Right ventricle myocardium inferior (tissue), 1 donor: ENCODE results near the gene RAB44. TPM values are rescaled to one million over a fixed set of nuclear protein-coding genes. Genes with fewer than 3 reads are reported as not detected.
A peak's percentile ranks its signal among the peaks of the same experiment; 100 is the strongest.

ENCODE experiments used
- ATAC-seq: fragments of 200-7000 bp; cut with Tn5 transposase; one replicate; pipeline ENCODE4 v1.9.1; 2020; ENCODE audit warnings: mild to moderate bottlenecking, moderate library complexity
- DNase-seq: peaks from one replicate; pipeline ENCODE4 v3.0.0; 2021; ENCODE audit errors: missing footprints
- intact Hi-C: fragments of 100-400 bp; cut with DNase I; formaldehyde crosslinking; loops from one replicate; pipeline ENCODE4 v1.11.0; 2022
- total RNA-seq: library from RNA; stranded (reverse); fragmentation: NEBNext Ultra II Directional; extraction: Animal tissue kit (Norgen Biotek cat#: 25700); gene quantifications from one replicate; pipeline ENCODE4 v1.2.1, GENCODE V29; 2021
- donor health status: DM: no; HTN: yes; CAD: no; lungs with severe emphysema.

Gene RAB44
- total RNA-seq, 1 donor from 2014 or later: 0.08 TPM

GRCh38 chr6:36666826-36667591 is 30.6 kb upstream of the RAB44 start:
- ATAC-seq (peak; percentile 87), DNase-seq (peak; percentile 90)
- intact Hi-C loops: no loop called here

DNA sequence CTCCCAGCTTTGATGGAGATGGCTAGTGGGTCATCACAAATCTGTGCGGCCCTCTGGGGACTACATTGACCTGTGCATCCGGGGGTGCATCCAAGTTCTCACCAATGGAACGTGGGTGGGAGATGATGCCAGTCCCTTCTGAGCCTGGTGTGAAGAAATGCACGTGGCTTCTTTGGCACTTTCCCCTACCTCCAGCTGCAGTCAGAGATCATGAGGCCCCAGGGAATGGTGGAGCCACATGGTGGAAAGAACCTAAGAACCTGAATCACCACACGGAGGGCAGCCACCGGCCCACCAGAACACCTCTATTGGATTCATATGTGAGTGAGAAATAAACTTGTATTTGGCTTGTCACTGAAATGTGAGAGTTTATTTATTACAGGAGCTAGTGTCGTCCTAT is 29.0 kb upstream of the RAB44 start:
- no peak for ATAC-seq

DNA sequence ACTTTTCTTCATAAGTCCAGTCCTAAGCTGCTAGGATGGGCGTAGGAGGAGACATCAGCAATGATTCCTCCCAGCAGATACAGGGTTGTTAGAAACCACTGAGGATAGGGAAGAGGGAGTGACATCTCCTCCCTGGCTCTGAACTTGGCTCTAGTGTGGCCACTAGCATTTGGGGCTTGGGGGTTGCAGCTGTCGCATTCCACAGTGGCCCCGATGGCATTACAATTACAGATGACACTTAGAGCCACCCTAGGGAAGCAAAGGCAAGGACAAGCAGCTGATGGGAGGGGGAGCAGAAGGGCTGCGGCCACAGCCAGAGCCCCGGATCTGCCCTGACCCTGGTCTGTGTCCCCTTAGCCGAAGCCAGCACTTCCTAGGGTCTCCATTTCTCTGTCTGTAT is 28.6 kb upstream of the RAB44 start:
- DNase-seq (no peak), ATAC-seq (no peak)
- intact Hi-C loops: no loop called here

More for the DNA sequence above, 29.0 kb upstream of the RAB44 start:
- DNase-seq: no peak
- intact Hi-C loops: no loop called here

DNA sequence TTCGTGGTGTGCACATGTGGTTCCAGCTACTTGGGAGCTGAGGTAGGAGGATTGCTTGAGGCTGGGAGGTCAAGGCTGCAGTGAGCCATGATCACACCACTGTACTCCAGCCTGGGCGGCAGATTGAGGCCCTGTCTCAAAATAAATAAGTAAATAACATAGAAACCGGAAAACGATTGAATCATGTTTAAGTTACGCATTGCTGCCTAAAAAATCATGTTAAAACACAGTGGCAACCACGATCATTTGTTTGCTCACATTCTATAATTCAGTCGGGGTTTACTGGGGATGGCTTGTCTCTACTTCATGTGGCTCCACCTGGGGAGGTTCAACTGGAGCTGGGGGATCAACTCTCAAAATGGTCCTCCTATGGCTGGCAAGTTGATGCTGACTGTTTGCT is 27.4 kb upstream of the RAB44 start:
- DNase-seq (no peak), ATAC-seq (no peak)
- intact Hi-C loops: no loop called here

DNA sequence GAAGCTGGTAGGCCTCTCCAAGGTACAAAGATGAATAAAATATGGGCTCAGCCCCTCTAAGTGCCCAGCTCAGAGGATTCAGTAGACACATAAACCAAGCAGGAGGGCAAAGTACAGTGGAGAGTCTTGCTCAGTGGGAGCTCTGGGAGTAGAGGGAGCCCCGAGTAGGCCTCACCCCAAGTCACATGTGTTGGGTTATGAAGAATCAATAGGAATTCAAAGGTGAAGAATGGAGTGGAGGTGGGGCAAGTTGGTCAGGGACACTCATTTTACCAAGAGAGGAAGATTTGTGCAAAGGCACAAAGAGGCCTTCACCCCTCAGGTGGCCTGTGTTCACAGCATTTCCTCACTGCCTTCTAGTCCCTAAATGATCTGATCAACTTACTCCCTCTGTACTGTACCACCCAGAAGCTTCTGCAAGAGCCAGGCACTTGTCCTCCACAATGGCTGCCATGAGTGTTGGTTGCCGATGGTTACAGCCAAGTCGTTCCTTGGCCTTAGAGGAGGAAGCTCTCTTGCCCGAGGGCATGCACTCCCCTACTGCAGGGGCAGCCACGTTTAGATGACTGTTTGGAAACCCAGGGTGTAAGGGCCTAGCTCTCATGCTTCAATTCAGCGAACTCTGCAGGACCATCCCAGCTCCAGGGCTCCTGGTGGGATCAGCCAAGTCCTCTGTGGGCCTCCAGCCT is 25.8 kb upstream of the RAB44 start:
- no peak for ATAC-seq
- intact Hi-C loops: no loop called here

GRCh38 chr6:36673882-36674281 is 23.7 kb upstream of the RAB44 start:
- intact Hi-C loops: no loop called here
- no peak for ATAC-seq
- DNase-seq: no peak

More for the DNA sequence above, 25.8 kb upstream of the RAB44 start:
- no peak for DNase-seq

DNA sequence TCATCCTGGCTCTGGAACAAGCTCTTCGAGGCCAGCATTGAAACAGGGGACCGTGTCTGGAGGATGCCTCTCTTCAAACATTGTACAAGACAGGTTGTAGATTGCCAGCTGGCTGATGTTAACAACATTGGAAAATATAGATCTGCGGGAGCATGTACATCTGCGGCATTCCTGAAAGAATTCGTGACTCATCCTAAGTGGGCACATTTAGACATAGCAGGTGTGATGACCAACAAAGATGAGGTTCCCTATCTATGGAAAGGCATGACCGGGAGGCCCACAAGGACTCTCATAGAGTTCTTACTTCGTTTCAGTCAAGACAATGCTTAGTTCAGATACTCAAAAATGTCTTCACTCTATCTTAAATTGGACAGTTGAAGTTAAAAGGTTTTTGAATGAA is 22.7 kb upstream of the RAB44 start:
- intact Hi-C loops: no loop called here
- no peak for ATAC-seq

DNA sequence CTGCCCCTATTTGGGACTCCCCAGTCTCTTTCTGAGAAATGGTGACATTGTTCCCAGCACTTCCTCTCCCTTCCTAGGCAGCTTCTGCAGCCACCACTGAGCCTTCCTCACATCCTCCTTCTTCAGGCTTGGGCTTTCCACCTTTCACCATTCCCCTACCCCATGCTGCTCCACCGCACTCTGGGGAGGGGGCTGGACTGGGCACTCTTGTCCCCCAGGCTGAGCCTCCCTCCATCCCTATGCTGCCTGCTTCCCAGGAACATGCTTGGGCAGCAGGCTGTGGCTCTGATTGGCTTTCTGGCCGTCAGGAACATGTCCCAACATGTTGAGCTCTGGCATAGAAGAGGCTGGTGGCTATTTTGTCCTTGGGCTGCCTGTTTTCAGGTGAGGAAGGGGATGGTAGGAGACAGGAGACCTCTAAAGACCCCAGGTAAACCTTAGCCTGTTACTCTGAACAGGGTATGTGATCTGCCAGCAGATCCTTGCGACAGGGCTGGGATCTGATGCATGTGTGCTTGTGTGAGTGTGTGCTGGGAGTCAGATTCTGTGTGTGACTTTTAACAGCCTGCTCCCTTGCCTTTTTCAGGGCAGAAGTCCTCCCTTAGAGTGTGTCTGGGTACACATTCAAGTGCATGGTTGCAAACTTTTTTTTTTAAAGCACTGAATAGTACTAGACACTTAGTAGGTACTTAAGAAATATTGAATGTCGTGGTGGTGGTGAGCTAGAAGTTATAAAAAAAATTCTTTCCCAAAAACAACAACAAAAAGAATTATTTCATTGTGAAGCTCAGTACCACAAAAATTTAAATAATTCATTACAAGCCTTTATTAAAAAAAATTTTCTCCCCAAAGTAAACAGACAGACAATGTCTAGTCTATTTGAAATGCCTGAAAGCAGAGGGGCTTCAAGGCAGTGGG is 21.2 kb upstream of the RAB44 start:
- DNase-seq (no peak), ATAC-seq (no peak)
- intact Hi-C loops: no loop called here

More for the DNA sequence above, 22.7 kb upstream of the RAB44 start:
- DNase-seq: no peak

DNA sequence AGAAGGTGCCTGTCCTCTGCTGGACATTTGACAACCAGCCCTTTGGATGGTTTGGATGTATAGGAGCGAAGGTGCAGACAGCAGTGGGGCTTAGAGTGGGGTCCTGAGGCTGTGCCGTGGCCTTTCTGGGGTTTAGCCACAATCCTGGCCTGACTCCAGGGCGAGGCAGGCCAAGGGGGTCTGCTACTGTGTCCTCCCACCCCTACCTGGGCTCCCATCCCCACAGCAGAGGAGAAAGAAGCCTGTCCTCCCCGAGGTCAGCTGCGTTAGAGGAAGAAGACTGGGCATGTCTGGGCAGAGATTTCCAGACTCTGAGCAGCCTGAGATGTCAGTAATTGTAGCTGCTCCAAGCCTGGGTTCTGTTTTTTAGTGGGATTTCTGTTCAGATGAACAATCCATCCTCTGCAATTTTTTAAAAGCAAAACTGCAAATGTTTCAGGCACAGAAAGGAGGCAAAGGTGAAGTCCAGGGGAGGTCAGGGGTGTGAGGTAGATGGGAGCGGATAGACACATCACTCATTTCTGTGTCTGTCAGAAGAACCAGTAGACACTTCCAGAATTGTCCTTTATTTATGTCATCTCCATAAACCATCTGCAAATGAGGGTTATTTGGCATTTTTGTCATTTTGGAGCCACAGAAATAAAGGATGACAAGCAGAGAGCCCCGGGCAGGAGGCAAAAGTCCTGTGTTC is 20.4 kb upstream of the RAB44 start:
- DNase-seq (peak; percentile 26), ATAC-seq (no peak)
- intact Hi-C loops: no loop called here

GRCh38 chr6:36677753-36678487 is 19.7 kb upstream of the RAB44 start:
- DNase-seq: no peak
- no peak for ATAC-seq
- intact Hi-C loops: loop anchor here (2.0 kb wide), 1 partner anchor 255 kb away; no protein-coding TSS in a partner anchor

DNA sequence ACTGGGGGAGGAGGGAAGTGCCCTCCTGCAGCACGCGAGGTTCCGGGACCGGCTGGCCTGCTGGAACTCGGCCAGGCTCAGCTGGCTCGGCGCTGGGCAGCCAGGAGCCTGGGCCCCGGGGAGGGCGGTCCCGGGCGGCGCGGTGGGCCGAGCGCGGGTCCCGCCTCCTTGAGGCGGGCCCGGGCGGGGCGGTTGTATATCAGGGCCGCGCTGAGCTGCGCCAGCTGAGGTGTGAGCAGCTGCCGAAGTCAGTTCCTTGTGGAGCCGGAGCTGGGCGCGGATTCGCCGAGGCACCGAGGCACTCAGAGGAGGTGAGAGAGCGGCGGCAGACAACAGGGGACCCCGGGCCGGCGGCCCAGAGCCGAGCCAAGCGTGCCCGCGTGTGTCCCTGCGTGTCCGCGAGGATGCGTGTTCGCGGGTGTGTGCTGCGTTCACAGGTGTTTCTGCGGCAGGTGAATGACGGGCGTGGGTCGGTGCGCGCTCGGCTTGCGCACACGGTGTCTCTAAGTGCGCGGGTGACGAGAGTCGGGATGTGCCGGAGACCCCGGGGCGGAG is 19.1 kb upstream of the RAB44 start, which contains the start of gene CDKN1A:
Gene CDKN1A, plus strand, starts transcription at position 227 of the 555 bp plus-strand sequence. CDS start 5,388 bp downstream, outside the sequence.
- peak; percentile 88 for ATAC-seq
- intact Hi-C loops: loop anchor here (2.0 kb wide), 1 partner anchor 256 kb away; no protein-coding TSS in a partner anchor
- DNase-seq: peak; percentile 96

DNA sequence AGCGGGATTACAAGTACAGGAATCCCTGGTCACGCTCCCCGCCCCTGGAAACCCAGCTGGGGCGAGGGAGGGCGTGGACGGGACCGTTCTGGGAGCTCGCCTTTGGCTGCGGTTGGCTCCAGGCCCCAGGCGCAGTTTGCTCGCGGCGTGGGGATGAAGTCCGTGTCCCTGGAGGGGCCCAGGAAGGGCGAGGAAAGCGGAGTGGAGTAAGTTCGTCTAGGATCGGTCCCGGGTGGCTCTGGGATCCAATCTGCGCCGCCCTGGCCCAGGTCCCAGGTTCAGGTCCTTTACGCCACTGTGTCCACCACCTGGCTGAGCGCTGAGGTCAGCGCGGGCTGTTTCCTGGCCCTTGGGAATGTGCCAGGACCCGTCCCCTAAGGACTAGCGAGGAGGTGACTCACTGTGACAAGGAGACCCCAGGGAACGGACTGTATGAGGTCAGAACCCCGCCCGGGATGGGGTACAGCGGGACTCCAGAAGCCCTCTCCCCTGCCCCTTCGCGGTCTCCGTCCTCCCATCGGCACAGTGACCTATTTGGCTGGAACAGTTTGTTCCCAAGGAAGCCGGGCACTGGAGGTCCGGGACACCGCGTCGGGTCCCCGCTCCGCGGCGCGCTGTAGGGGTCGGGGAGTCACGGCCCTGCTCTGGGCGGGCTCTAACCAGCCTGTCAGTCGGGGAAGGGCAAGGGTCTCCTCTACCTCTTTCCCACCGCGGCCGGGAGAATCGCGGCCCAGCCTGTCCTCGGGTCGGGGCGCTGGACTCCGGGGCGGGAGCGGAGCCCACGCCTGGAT is 18.4 kb upstream of the RAB44 start:
- DNase-seq: peak; percentile 84
- ATAC-seq: peak; percentile 45
- intact Hi-C loops: loop anchor here (2.0 kb wide), 1 partner anchor 256 kb away; no protein-coding TSS in a partner anchor

DNA sequence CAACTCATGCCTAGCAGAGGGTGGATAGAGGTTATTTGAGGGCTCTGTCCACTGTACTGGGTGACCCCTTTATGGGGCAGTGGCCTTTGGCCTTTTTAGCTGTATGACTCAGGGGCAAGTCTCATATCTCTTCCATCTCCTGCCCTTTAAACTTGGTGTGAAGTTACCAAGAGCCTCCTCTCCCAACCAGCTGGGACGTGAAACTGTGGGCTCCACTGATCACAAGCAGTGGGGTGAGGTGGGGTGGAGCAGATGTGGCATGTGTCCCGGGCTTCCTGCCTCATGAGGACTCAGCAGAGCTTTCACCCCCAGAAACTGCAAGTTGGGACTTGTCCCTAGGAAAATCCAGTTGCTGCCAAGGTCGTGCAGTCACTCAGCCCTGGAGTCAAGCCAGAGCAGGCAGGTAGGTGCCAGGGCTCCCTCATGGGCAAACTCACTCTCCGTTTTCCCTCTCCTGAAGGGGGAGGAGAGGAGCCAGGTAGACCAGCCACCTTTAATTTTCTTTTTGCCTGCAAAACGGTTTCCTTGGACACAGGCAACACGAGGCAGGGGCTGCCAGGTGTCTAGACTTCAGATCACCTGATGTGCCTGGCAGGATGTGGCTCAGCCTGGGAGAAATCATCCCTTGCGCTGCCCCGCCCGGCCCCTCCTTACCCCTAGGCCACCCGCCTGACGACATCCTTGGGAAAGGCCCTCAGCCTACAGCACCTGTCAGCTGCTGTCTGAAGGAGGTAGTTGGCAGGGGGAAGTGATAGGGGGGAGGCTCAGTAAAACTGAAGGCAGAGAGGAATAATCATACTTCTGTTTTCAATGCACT is 15.1 kb upstream of the RAB44 start:
- intact Hi-C loops: loop anchor here (5.0 kb wide), 2 partner anchors 135 to 240 kb away; partner anchors contain the start of genes KCTD20, PXT1 and STK38
- ATAC-seq (no peak), DNase-seq (no peak)

DNA sequence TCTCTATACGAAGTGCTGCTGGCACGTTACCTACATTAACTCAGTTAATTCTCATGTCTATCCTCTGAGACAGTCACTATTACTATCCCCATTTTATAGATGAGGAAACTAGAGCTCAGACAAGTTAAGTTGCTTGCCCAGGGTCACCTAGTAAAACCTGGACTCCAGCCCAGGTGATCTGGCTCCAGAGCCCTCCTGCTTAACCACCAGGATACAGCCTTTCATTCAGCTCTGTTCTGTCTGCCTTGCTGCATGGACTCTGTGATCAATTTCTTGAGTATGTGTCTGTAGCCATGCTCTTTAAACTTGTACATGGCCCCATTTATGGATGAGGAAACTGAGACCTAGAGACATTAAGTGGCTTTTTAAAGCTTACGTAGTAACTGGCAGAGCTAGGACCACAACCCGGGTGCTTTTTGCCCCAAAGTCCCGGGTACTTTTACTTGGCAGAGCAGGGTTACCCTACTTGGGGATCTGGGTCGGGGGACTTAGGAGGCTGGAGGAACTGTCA is 14.4 kb upstream of the RAB44 start:
- ATAC-seq: no peak
- intact Hi-C loops: loop anchor here (5.0 kb wide), 2 partner anchors 136 to 241 kb away; partner anchors contain the start of genes KCTD20, PXT1 and STK38

GRCh38 chr6:36683656-36684446 is 13.8 kb upstream of the RAB44 start:
- ATAC-seq: no peak
- DNase-seq: no peak
- intact Hi-C loops: loop anchor here (5.0 kb wide), 2 partner anchors 137 to 242 kb away; partner anchors contain the start of genes KCTD20, PXT1 and STK38

More for the DNA sequence above, 14.4 kb upstream of the RAB44 start:
- no peak for DNase-seq
